ENCODE results near the gene MAGI1.

MAGI1 gene

DNA sequence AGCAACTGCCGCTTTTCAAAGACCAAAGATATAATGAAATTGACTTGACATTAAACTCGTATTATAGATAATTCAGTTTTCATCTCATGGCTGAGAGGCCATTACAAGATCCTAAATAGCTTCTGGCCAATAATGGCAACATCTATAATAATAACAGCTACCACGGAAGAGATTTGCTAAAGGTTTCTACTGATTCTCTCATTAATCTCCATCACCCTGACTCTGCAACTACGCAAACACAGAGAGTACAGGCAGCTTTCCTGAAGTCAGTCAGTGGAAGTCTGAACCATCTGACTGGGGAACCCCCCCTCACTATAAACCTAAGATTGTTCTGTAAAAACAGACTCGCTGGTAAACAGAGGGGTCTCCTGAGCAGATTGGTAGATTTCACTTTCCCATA lies 257.1 kb downstream of the MAGI1 start:
- DNase-seq = no peak

DNA sequence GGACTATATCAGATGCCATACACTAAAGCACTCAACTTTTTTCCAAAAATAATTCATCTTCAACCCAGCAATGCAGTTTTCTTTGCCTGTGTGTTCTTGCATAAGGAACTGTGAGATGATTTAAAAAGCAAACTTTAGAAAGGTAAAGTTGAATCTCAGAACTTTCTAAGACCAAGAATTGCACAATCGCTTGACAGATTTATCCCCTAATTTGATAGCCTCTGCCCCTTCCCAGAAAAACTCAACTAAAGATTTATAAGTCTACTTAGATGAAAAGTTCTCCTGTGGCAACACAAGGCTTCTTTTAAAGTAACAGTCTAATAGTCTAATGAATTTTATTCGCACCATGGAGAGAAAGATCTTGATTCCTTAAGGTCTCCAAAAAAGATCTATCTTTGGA lies 259.3 kb downstream of the MAGI1 start:
- DNase-seq = no peak

DNA sequence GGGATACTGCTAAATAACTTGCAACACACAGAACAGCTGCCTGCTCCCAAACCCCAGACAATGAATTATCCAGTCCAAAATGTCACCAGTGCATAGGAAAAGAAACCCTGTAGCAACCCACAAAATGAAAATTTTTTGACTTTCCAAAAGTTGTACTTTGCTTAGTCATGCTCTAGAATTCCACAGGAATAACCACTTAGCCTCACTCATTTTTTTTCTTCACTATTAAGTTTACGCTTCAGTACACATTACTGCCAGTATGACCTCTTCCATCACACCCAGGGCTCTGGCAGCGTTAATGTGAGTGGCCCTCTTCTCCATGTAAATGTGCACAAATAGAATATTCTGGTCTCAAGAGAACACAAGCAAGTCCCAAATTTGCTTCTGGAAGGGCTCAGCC lies 259.8 kb downstream of the MAGI1 start:
- DNase-seq = no peak

DNA sequence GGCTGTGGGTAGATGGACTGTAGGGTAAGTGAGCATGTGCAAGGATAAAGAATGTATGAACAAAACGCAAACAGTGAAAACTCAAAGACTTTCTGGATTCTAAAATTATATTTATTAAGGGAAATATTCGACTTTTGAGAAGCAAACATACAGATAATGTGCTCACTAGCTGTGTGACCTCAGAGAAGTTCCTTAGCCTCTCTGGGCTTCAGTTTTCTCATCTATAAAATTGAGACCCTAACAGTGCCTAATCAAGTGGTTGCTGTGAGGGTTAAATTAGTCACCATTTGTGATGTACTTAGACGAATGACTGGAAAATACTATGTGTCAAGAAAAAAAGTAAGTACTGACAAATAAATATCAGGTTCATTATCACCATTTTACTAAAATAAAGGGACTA lies 261.7 kb downstream of the MAGI1 start:
- DNase-seq = no peak

DNA sequence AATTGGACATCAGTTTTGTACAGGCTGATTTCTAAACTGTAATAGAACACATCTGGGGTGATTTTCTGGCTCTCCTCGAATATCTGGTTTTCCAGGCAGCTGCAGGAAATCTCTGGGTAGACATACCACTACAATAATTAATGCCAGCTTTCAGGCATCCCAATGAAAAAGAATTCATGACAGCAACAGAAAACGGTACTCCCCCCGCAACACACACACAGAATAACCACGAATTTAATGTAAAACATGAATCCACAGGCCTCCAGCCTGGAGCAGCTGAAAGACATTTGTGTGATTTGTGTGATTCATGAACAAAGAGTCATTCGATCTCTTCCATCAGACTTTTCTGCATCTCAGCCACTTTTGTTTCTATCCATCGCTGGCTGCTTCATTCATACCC lies 262.2 kb downstream of the MAGI1 start:
- peak; percentile 37 for DNase-seq

DNA sequence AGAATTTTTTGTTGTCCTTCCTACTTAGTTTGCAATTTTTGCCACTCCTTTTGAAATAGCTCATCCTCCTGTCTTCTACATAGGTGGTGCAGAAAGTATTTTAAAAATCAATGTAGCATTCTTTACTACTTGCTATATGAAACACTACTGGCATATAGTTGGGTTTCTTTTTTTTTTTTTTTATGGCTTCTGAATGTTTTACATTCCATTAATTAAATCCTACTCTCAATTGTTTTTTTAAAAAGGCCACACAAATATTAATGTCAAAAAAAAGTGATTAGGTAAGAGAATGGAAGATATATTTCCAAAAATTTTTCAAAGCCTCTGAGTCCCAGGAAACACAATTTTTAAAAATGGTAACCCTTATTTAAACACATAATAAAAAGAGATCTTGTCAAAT lies 262.6 kb downstream of the MAGI1 start:
- no peak for DNase-seq

DNA sequence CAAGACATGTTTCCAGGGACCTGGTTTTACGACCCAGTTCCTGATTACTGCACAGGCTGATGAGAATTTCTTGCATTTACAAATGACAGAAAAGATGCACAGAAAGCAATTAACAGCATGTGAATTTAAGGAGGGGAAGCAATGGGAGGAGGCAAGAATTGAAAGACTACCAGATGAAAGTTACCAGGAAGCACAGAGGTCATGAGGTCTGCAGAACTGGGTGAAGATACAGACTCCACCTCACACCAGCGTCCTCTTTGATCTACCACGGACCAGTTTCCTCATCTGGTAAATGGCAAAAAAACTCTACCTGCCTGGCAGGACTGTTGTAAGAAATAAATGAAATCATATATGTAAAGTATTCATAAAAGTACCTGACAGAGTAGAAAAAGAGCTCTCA lies 266.0 kb downstream of the MAGI1 start:
- DNase-seq = no peak

DNA sequence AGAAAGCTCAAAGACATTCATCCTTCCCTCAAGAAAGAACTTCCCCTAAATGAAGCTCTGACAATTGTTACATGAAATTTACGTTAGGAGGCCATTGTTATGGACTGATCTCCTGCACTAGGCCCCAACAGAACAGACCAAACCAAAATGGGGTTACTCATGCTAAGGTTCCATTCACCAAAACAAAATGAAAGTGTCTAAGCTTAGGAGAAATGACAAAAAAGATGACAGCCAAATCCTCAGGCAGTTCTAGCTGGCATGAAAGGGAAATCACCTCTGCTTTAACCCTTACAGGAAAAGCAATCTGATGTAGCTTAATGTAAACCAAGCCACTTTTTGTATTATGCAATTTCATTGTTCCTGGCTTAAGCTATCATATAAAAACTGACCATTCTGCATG lies 271.2 kb downstream of the MAGI1 start:
- DNase-seq = no peak

DNA sequence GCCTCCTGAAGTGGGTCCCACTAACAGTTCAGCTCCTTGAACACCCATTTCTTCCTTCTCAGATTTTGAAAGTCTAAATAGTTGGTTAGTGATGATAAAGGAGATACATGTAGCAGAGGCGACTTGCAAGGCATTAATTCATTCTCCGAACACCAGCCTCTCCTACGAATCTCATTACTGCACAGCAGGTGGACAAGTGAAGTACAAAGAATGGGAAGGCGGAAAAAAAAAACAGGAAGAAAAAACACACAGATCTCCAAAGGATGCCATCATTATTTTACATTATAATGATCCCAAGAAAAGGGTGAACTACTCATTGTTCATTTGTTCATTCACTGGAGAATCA lies 276.5 kb downstream of the MAGI1 start:
- no peak for DNase-seq

DNA sequence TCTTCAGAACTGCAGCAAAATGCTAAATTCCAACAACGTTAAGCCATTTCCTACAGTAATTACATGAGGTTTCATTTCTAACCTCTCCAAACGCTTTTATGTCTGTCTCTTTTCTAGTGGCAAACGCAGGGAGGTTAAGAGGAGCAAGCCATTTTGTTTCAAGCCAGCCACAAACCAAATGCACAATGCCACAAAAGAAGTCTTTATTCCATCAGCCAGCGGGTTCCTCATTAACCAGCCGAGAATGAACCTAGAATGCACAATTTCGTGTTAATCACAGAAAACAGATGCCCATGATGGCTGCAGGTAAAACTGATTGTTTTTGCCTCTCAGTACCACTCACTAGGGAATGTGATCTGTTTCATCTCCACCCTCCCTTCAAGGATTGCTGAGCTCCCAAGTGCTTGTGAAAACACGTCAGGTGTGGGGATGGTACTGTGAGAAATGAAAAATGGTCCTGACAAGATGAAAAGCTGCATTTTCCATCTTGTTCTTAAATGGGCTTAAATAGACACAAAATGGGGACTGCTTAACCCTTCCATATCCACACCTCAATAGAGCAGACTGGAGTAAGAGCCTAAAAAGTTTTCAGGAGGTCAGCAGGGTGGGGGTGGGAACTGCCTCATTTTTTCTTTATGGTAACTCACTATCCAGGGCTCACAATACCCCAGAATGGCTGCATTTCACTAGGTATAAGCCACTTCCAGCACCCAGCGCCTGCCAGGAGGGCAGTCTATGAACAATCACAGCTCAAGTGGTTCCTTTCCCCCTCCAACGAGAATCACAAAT lies 277.1 kb downstream of the MAGI1 start:
- no peak for DNase-seq

DNA sequence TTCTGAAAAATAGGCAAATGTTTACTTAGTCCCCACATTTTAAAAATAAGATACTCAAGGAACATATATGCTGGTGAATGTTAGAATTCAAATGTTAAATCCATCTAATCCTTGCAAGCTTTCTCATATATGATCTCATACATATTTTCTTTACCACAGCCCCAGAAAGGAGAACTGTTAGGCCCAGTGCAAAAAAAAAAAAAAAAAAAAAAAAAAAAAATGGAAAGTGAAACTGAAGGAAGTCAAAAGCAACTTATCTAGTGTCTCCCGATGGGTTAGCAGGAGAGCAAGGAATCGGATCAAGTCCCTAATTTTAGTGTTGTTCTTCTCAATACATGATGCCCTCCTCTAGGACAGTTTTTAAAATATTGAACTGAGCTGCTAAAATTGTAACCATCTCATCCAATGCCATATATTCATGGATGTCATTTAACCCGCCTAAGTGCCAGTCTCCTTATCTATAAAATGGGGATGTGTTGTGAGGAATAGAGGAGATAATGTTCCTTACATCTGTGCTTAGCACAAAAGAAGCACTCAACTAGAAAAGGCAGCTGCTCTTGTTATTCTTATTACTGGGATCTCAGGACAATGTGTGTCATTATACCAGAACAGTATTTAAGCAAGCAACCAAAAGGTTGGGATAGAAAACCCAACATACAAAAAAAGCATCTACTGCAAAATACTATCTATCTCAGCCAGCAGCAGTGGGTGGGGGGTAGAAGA lies 279.7 kb downstream of the MAGI1 start:
- no peak for DNase-seq

DNA sequence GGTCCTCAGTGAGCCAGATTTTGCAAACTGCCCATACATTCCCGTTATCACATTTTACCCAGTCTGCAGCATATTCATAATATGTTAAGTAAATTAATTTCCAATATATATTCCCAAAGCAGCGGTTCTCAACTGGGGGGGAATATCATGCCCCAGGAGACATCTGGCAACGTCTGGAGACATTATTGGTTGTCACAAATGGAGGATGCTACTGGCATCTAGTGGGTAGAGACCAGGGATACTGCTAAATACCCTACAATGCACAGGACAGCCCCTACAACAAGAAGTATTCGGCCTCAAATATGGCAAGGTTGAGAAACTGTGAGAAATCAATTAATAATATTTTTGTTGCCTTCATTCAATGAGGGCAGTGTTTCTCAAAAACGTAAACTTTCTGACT lies 280.3 kb downstream of the MAGI1 start:
- no peak for DNase-seq

DNA sequence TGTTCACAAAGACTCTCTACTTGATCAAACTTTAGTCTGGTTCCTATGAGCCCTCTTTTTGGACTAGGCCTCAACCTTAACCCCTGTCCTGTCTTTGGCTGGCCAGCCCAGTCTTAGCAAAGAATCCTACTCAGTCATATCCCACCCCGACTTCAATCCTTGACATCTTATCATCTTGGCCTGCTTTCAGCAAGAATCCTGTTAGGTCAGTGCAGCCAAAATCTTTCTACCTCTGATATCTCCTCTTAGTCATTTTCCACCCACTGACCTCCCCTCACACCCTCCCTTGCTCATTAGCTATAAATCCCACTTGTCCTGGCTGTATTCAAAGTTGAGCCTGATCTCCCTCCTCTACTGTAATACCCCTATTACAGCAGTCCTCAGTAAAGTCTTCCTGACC lies 286.1 kb downstream of the MAGI1 start:
- no peak for DNase-seq

DNA sequence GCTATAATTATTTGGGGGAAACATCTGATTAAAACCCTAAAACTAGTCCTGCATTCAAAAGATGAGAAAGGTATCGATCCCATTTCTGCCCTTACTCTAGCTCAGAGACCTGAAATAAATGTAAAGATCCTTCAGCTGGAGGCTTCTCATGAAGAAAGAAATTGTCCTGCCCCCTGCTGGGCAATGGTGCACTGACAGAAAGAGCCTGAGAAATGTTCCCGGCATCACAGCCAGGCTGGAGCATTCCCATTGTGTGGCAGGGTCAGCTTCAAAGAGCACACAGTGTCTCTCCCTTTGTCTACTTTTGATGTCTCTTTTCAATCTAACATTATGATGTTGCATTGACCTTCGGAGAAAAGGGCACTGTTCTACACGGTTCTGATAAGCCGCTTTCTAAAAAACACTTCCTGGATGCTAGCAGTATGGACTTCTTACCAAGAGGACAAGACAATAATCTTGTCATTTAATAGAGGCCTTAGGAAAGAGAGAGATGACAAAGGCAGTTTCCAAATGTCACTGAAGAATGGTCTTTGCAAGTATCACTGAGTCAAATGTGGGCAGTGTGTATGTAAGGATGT lies 287.5 kb downstream of the MAGI1 start:
- DNase-seq = no peak

DNA sequence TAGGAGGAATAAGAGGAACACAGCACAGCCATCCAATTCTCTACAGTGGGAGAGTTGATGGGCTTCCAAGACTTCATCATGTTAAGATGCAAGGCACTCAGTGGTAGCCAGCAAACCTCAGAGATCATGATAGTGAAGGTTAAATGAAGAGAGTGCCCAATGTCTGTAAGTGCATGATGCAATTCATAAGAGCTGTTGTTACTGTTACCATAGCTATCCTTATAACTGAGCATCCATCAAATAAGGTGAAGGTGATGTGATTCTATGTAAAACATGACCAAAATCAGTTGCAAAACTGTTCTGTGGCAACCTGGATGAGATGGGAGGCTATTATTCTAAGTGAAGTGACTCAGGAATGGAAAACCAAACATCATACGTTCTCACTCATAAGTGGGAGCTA lies 289.7 kb downstream of the MAGI1 start:
- DNase-seq = no peak

DNA sequence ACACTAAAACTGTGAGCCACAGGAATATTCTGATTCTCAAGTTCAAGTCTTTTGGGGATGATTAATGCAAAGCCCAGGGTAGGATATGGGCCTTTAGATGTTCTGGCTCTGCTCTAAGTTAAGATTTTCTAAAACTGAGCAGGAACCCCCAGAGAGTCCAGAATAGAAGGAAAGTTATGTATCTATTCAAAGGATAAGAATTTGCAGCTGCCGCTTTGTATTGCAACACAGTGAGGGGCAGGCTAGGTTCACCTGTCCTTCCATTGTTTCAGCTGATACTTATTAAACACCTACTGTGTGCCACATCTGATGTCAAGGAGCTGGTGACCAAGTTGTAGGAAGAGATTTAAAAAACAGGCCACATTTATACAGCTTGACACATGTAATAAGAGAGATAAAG lies 290.4 kb downstream of the MAGI1 start:
- DNase-seq = no peak

DNA sequence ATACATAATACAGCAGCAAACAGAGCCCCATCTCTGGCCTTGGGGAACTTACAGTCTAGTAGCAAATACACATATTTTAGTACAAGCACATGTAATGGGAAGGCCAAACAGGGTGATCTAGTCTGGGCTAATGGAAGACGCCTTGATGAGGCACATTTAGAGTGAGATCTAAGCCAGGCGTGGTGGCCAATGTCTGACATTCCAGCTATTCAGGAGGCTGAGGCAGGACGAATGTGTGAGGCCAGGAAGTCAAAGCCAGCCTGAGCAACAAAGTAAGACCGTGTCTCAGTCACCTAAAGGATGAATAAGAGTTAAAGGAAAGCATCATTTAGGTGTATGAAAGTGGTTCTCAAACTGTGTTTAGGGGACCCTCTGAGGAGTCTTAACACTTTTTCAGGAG lies 291.9 kb downstream of the MAGI1 start:
- no peak for DNase-seq

DNA sequence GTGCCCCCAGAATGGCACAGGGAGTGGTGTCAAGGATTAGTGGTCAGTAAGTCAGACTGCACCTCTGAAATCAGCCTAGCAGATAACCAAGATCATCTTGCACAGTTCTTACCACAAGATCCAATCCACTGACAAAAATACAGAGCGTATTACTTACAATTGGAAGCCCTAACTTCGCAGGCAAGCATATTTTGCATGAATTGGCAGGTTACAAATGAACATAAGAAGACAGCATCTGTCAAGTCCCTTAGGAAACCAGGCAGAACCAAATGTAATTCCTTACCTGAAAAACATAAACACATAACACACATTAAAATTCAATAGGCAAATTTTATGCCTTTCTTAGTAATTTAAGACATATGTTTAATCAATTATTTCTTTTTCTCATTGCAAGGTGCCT lies 293.4 kb downstream of the MAGI1 start:
- DNase-seq = no peak

DNA sequence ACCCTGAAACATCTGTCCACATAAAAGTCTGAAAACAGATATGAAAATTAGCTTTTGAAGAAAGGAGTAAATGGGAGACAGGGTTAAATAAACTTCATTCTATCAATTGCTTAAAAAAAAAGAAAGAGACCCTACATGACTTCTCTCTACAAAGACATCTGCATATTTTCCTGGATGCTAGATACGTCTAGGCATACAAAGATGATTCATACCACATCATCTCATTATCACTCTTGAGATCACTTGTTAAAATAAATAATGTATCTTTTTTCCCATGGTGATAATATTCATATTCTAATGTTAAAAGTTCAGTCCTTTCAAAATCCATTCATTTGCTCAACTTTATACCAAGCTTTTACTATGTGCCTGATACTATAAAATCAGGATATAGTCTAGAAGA lies 295.8 kb downstream of the MAGI1 start:
- no peak for DNase-seq

DNA sequence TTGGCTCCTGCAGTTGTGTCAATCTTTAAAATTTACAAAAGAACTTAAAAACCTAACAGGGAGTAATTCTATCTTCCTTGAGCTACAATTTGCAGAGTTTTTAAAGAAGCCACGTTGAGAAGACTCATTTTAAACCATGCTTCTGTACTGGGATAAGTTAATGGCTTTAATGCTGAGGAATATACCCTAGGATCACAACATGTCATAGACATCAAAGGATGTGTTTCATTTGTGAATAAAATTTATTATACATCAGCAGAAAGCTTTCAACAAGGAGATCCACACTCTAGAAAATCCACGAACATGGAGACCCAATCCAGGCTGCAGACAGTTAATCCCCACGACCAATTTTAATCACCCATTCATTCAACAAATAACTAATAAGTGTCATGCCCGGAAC lies 297.2 kb downstream of the MAGI1 start:
- DNase-seq = no peak

DNA sequence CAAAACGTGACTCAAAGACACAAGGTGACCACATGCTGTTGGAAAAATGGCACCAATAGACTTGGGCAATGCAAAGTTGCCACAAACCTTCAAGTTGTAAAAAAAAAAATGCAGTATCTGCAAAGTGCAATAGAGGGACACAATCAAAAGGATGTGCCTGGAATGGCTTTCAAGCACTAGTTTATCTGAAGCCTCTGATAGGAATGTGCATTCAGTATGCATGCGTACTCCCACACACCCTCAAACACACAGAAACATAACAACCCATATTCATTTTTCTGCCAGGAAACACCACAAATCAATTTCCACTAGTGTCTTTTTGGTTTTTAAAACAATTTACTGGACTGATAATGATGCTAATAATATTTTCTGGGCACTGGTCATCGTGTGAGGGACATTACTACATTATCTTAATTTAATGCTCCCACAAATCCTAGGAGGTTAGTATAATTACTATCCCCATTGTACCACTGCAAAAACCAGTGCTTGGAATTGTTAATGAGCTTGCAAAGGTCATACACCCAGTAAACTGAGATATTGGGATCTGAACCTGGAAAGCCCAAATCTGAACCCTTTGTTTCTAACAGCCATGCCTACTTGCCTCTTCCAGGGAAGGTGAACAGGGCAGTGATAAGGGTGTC lies 298.7 kb downstream of the MAGI1 start:
- no peak for DNase-seq

DNA sequence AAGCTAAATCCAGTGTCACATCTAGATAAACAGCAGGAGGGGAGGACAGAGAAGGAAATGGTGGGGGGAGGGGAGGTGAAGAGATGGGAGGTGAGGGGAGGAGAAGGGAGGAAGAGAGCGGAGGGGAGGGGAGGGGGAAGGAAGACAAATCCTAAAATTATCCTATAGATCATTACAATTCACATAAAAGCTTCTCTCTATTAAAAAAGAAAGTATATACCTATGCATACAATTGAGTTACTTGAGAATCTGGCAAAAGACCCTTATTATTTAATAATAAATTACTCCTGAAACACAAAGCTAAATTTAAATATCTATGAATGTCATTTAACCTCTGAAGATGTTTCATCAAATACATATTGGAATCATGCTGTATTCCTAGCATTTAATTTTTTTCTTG lies 303.9 kb downstream of the MAGI1 start:
- no peak for DNase-seq

DNA sequence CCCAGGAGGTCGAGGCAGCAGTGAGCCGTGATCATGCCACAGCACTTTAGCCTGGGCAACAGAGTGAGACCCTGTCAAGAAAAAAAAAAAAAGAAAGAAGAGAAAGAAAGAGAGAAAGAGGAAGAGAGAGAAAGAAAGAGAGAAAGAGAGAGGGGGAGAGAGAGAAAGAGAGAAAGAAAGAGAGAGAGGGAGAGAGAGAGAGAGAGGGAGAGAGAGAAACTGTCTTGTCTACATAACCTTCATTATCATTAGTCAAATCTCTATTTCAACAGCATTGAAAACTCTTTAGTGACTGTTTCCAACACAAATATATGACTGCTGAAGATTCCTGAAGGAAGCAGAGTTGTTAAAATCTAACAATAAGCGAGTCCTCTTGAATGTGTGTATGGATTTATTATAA lies 304.3 kb downstream of the MAGI1 start:
- DNase-seq = no peak

DNA sequence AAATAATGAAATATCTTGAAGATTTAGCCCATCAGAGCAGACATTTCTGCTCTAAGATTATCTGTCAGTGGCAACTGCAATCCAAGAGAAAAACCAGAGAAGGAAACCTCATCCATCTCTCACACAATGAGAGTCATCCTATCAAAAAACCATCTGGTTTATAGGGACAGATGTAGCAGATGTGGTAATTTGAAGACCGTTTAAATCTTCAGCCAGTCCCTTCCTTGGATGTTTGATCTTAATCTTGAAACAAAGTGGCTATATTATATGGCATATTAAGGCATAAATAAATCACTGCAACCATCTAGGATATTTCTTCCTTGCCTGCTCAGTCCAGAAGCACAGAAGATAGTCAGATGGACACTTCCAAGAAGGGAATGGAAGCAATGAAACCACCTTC lies 305.3 kb downstream of the MAGI1 start:
- no peak for DNase-seq

Measured in left hindlimb (tissue), 1 donor.